Thoracic aorta (tissue), 2 donors: ENCODE data around the gene NEDD4. TPM values are rescaled to one million over a fixed set of nuclear protein-coding genes. Genes with fewer than 3 reads are reported as not detected.
"Not testable (repeated sequence)": the region's sequence is repeated elsewhere in the genome, so short reads cannot be mapped to it uniquely, and the experiment has no call there.

Experiments used
- ATAC-seq: fragments of 150-250 bp; one replicate; pipeline ENCODE4 v1.8.0; 2017; ENCODE audit warnings: low read depth; ENCODE audit not compliant: insufficient number of reproducible peaks, low FRiP score
- DNase-seq: peaks from one replicate; pipeline ENCODE4 v3.0.0-alpha.2; 2020; ENCODE audit warnings: low spot score
- H3K27ac ChIP-seq, 2 donors: fragments of 200-600 bp; sonication (generic); 1 replicate in 1 of 2; 2 replicates in 1 of 2; pipeline ENCODE4 v1.5.1; 2016; ENCODE audit warnings: mild to moderate bottlenecking in 2 of 2, moderate library complexity in 2 of 2
- H3K27me3 ChIP-seq: fragments of 200-600 bp; sonication (generic); replicated peaks from 2 replicates; pipeline ENCODE4 v1.6.0; 2016; ENCODE audit warnings: mild to moderate bottlenecking; ENCODE audit not compliant: insufficient read depth
- H3K36me3 ChIP-seq: fragments of 200-600 bp; sonication (generic); one replicate; pipeline ENCODE4 v1.5.1; 2016
- H3K4me1 ChIP-seq, 2 donors: fragments of 200-600 bp; sonication (generic); 1 replicate in 1 of 2; 2 replicates in 1 of 2; pipeline versions ENCODE4 v1.5.1 to v1.6.0; 2016; ENCODE audit warnings: low read depth in 2 of 2, mild to moderate bottlenecking in 1 of 2; ENCODE audit not compliant: control insufficient read depth in 1 of 2
- H3K4me3 ChIP-seq: fragments of 200-600 bp; sonication (generic); 2 replicates; pipeline ENCODE4 v1.5.1; 2016; ENCODE audit warnings: mild to moderate bottlenecking
- H3K9me3 ChIP-seq: fragments of 200-600 bp; sonication (generic); 2 replicates; pipeline ENCODE4 v1.5.1; 2016
- CTCF ChIP-seq: fragments of 200-600 bp; sonication (generic); IDR thresholded peaks from one replicate; pipeline ENCODE4 v1.5.1; 2019; ENCODE audit warnings: antibody characterized with exemption
- total RNA-seq, 2 donors: library from RNA; depleted of rRNA; stranded (reverse); fragments of >200 nt; gene quantifications; one replicate each; pipeline versions ENCODE4 v1.1.0 to v1.2.3, GENCODE V29; 2016

Gene NEDD4
- total RNA-seq, 2 donors from 2014 or later, result 25.3 to 27.4 TPM

GRCh38 chr15:55869660-55870059 is 123.8 kb downstream of the NEDD4 start:
- no peak for ATAC-seq
- no peak for TF ChIP-seq CTCF
- no peak for DNase-seq
- H3K4me1 ChIP-seq, result peaks cover 0 to 27% of the 10 kb centered on the region in 2 donors
- no peaks in the 10 kb centered on the region for H3K36me3 ChIP-seq
- H3K9me3 ChIP-seq, result no peaks in the 10 kb centered on the region
- no peak overlapping the region for H3K27ac ChIP-seq
- H3K4me3 ChIP-seq, result no peak overlapping the region
- no peaks in the 10 kb centered on the region for H3K27me3 ChIP-seq

- DNase-seq, result no peak
- Histone ChIP-seq H3K27me3 (no peaks in the 10 kb centered on the region), H3K9me3 (no peaks in the 10 kb centered on the region), H3K4me1 (peaks cover 0 to 27% of the 10 kb centered on the region in 2 donors), H3K27ac (peak overlapping the region in 1 of 2 donors; percentile 5), H3K36me3 (no peaks in the 10 kb centered on the region), H3K4me3 (no peak overlapping the region)
- no peak for ATAC-seq
- TF ChIP-seq CTCF, result no peak
Measured at GRCh38 chr15:55868707-55869106, 124.7 kb downstream of the NEDD4 start.

- not testable (repeated sequence) for H3K4me3 ChIP-seq, ATAC-seq, H3K27ac ChIP-seq, H3K27me3 ChIP-seq, H3K36me3 ChIP-seq, DNase-seq, H3K9me3 ChIP-seq
- peaks cover 0 to 27% of the 10 kb centered on the region in 2 donors for H3K4me1 ChIP-seq
Measured at GRCh38 chr15:55868291-55868690, 125.1 kb downstream of the NEDD4 start.

GRCh38 chr15:55863911-55864310 is 129.5 kb downstream of the NEDD4 start:
- peaks cover 0 to 4% of the 10 kb centered on the region in 2 donors for H3K4me1 ChIP-seq
- no peak overlapping the region for H3K27ac ChIP-seq
- DNase-seq, result no peak
- H3K4me3 ChIP-seq, result no peak overlapping the region
- no peaks in the 10 kb centered on the region for H3K27me3 ChIP-seq
- no peak for TF ChIP-seq CTCF
- ATAC-seq, result no peak
- no peaks in the 10 kb centered on the region for H3K36me3 ChIP-seq
- no peaks in the 10 kb centered on the region for H3K9me3 ChIP-seq

DNA sequence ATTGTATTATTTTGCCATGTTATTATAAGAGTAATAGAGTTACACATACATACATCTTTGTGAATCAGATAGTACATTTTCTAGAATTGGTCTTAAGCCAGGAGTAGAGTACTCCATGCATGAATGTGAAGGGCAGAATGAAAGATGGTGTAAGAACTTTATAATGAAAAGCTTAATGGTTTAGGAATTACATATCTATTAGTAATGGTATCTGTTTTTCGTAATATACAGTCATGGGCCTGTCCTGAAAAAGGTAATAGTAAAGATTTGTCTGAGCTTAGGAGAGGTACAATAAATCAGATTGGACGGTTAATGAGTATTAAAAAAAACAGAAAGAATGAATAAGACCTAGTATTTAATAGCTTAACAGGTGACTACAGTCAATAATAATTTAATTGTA is 132.3 kb downstream of the NEDD4 start:
- ATAC-seq (no peak), DNase-seq (no peak)
- Histone ChIP-seq H3K27ac (no peak overlapping the region), H3K4me3 (no peak overlapping the region), H3K27me3 (no peaks in the 10 kb centered on the region), H3K36me3 (peaks cover 10% of the 10 kb centered on the region), H3K9me3 (no peaks in the 10 kb centered on the region), H3K4me1 (no peaks in the 10 kb centered on the region)
- TF ChIP-seq CTCF, result no peak

DNA sequence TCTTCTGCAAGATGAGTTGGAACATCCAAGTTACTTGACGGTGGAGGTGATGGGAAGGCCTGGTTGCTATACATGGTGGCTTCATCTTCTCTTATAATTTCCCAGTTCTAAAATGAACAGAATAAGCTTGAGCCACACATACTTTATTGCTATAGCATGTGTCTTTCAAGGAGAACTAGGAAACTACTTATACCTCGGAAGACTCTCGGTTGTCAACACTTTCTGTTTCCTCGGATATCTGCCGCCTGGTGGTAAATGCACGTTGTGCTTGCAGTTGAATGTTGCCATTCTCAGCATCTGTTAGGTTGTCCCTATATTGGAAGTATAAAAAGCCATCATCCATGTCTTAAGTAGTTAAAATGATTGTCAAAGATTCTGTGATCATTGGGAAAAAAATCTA is 132.9 kb downstream of the NEDD4 start:
- ATAC-seq, result no peak
- no peaks in the 10 kb centered on the region for H3K4me1 ChIP-seq
- H3K27ac ChIP-seq, result no peak overlapping the region
- H3K36me3 ChIP-seq, result peaks cover 10% of the 10 kb centered on the region
- no peak for TF ChIP-seq CTCF
- H3K4me3 ChIP-seq, result no peak overlapping the region
- H3K9me3 ChIP-seq, result no peaks in the 10 kb centered on the region
- no peak for DNase-seq
- H3K27me3 ChIP-seq, result no peaks in the 10 kb centered on the region
